Posterior cingulate gyrus (tissue), 11 donors: ENCODE results near the gene MARK2.

Source experiments
- DNase-seq, 10 donors: peaks; one replicate each; pipeline versions ENCODE4 v3.0.0 to v3.0.0-alpha.2; 2020 to 2021; ENCODE audit warnings: mixed read lengths in 3 of 10
- intact Hi-C: fragments of 100-400 bp; cut with DNase I; formaldehyde crosslinking; loops from one replicate; pipeline ENCODE4 v1.15.1; 2023

Gene MARK2

DNA sequence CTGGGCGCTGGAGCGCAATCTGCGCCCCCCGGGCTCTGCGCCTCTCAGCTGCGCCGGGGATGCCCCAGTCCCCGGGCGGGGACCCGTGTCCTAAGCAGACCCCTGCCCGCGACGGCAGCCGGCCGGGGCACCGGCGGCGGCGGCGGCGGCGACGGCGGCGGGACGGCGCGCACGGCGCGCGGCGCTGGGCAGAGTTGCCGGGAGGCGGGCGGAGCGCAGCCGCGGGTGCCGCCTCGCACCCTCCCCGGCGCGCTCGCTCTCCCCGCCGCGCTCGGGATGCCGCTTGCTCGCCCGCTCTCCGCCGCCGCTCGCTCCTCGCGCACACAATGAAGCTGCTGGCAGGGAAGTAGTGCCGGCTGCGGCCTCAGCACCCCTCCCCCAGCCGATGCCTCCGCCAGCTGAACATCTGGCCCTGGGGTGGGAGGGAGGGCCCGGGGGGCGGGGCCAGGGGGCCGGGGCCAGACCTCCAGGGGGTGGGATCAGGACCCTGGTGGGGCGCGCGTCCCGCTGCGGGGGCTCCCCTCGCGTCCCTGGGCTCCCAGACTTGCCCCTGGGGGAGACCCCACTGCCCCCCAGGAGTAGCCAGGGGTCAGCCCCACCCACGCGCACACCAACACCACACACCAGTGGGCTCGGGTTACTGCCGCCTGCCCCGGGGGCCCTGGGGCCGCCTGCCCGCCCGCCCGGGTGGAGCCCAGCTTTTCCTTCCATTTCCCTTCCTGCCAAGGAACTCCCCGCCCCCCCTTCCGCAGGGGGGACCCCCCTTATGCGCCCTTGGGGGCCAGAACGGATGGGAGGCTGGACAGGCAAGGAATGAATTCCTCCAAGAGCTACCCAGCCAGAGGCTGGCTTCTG lies 78.2 kb downstream of the MARK2 start, which contains the start of gene RCOR2:
Gene RCOR2, minus strand, starts transcription at position 328 of the 855 bp plus-strand sequence. CDS start 708 bp downstream, outside the sequence.
- DNase-seq: peak; percentile 79 to 98 (median 85)
- intact Hi-C loops: loop anchor here (1.0 kb wide), 1 partner anchor 21 kb away; no protein-coding TSS in a partner anchor

DNA sequence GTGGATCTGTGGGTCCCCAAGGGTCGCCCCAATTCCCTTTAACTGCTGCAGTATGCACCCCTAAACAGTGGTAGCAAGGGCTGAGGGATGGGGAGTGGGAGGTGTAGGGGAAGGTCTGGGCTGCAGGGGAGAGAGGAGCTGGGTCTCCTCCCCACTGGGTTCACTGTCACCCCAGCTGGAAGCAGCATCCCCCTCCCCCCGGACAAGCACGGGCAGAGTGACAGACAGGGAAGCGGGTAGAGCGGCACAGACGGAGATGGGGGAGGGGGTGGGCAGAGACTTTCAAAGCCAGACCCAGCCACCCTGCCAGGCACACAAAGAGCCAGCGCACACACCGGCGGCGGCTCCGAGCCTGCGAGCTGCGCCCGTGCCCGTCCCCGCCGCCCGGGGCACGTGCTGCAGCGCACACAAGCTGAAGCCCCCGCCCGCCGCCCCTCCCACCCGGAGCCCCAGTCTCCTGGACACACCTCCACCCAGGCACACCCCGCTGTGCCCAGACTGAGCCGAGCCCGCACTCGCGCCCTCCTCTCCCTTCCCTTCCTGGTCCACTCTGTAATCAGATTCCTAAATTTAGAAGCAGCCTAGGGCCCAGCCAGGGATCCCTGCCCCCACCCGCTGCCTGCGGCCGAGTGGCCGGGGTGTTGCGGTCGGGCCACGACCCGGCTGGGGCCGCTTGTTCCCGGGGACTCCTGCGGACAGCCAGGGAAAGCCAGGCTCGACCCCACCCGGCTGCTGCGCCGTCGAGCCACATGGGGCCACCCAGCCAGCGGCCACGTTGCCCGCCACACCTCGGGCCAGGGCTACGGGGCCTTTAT lies 79.0 kb downstream of the MARK2 start:
- intact Hi-C loops: loop anchor here (1.0 kb wide), 1 partner anchor 20 kb away; no protein-coding TSS in a partner anchor
- DNase-seq: peak in 9 of 10 donors; percentile 69 to 96 (median 76)

DNA sequence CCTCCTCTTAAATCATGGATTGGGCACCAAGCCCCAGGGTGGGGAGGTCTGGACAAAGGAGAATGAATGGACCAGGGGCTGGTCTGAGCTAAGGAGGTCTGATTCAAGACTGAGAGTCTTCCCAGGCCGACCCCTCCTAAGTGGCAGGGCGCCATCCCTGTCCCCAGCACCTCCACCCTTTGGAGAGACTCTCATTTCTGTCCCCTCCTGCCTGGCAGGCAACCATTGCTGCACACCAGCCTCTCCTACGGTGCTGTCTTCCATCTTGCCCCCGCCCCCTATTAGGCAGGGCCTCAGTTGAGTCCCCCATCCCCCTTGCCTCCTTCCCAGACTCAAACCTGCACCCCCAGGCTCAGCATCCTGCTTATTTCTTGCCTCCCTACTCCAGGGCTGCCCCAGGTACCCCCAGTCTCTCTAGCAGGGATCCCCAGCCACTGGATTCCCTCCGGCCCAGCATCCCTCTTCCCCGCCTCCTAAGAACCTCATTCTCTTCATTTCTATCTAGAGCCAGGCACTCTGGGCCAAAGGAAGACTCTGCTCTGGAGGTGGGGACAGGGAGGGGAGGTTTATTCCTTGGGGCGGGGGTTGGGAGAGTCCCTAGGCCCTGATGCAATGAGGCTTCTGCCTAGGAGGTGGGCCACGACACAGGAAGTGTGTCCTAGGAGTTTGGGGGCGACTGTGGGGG lies 79.7 kb downstream of the MARK2 start:
- no peak for DNase-seq

DNA sequence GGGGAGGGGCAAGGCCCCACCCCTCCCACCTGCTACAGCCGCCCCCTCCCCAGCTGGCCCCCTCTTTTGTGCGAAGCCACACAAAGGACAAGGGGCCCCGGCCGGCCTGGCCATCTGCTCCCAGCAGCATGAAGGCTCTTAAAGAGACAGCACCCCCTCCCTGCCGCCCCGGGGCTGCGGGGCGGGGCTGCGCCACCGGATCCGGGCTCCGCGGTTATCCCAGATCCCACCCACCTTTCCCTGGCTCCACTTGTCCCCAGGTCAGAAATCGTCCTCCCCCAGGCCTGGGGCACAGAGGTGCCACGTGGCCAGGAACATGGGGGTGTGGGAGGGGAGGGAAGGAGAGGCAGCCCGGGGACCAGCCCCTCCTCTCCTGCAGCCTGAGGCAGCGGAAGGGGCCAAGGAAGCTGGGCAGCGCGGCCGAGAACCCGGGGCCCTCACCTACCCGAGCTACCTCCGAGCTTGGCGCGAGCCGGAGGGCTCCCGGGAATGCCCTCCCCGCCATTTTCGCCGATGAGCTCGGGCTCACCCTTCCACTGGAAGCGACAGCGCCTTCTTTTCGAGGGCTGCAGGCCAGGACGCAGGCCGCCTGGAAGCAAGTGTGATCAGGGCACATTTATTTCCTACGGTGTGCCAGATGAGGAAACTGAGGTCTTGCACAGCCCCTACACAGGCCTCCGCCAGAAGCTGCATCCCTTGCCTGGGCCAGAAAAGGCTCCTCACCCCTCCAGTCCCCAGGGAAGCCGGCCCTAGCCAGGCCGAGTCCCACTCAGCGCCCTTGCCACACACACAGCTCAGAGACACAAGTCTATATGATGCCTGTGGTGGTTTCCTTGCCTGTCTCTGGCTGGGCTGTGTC lies 80.6 kb downstream of the MARK2 start:
- peak in 4 of 10 donors; percentile 43 to 95 (median 64) for DNase-seq

More for the DNA sequence above, 79.7 kb downstream of the MARK2 start:
- intact Hi-C loops: no loop called here

DNA sequence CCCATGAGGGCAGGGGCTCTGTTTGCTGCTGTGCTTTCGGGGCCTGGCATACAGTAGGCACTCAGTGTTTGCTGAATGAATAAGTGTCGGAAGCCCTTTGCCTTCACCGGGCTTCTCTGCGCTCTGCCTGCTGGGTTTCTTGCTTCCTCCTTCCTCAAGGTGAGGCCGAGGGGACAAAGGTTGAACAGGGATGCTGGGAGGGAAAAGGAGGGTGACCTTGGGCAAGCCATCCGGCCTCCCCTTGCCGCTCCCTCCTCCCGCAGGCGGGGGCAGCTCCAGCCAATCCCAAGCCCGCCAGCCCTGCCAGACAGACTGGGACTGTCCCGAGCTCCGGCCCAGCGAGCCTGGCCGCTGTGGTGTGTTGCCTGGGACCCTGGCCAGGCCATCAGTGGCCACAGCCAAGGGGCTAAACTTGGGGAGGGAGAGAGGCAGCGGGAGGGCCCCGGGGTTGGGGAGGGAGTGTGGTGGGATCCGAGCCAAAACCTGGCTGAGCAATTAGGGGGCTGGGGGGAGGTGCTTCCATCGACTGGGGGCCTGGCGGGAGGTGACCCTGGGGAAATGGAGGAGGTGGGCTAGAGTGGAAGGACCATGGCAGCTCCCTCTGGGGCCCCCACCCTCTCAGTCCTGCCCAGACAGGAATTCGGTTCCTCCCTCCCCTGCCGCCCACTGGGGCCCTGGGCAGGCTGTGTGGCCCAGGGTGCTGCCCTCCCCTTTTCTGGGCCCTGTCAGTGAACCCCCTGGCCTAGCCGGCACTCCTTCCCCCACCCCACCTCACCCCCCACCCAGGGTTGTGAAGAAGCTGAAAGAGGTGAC lies 81.4 kb downstream of the MARK2 start:
- DNase-seq: peak in 9 of 10 donors; percentile 63 to 97 (median 77)
- intact Hi-C loops: no loop called here

More for the DNA sequence above, 80.6 kb downstream of the MARK2 start:
- intact Hi-C loops: no loop called here

DNA sequence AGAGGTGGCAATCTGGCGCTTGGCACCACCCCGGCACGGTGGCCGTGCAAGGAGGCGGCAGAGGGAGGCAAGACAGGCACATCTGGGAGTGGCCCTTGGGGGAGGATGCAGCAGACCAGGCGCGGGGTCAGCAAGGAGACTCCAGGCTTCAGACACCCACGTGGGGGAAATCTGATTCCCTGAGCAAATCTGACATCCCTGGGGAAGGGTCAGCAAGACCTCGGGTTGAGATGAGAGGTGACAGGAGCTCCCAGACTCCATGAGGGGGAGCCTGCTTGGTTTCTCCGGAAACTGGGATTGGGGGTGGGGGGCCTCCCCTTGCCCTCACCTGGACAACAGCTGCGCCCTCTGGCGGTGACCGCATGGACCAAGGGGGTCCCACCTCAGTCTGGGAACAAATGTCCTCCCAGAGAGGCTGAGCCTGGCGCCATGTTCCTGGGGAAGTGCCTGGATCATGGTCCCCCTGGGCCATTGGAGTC lies 82.1 kb downstream of the MARK2 start:
- no peak for DNase-seq
- intact Hi-C loops: no loop called here

DNA sequence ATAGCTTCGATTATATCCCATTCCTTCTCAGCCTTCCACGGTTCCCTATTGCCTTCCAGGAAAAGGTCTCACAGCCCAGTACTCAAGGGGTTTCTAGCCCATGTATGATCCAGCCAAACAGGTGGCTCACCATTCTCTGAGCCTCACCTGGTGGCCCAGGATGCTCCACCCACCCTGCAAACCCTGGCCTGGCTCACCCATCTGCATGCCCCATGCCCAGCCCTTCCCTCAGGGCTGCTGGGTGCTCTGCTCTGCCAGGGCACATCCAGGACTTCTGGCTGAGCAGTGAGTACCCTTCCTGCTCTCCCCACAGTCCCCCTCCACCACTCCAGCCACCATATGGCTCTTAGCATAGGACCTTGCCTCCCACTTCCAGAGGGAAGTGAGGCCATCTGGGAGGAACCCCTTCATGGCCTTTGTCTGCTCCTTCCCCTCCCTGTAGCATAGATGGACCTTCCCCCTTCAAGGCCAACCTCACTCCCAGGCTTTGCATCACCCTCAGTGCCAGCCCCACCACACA lies 83.8 kb downstream of the MARK2 start:
- intact Hi-C loops: no loop called here
- no peak for DNase-seq

DNA sequence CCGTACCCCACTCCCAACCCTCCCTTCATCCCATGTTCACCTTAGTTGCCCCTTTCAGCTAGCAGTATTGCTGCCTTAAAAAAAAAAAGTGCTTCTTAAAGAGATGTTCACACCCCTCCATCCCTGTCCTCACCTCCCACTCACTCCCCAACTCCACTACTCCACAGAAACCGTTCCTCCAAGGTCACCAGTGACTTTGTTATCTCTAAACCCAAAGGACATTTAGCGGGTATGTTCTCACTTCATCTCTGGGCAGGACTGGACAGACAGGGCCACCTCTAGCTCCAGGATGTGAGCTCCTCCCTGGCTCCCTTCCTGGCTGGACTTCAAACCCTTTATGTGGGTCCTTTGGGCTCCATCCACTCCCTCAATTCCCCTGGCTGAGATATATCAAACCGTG lies 84.4 kb downstream of the MARK2 start:
- intact Hi-C loops: no loop called here
- no peak for DNase-seq

DNA sequence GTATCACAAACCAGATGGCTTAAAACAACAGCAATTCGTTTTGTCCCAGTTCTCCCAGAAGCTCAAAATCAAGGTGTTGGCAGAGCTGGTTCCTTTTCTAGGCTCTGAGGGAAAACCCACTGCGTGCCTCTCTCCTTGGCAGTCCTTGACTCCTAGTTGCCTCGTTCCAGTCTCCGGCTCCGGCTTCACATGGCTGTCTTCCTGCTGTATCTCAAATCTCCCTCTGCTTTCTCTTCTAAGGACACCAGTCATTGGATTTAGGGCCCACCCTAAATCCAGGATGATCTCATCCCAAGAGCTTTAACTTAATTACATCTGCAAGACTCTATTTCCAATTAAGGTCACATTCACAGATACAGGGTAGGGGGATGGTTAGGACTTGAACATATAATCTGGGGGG lies 90.7 kb downstream of the MARK2 start:
- intact Hi-C loops: no loop called here
- DNase-seq: no peak

DNA sequence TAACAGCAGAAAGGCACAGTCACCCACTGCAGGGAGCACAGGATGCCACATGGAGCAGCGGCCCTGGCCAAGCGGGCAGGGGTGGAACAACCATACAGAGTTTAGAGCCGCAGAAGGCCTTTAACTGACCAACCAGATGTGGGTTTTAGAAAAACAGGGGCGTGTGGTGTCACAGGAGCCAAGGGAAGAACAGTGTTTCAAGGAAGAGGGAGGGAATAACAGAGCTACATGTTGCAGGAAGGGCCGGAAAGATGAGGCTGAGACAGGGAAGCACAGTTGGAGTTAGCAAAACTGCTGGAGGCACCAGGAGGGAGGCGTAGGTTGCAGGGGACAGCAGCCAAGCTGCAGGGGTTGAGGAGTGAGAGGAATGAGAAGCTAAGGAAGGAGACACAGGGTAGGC lies 92.1 kb downstream of the MARK2 start:
- peak in 3 of 10 donors; percentile 85 to 91 (median 87) for DNase-seq
- intact Hi-C loops: no loop called here

DNA sequence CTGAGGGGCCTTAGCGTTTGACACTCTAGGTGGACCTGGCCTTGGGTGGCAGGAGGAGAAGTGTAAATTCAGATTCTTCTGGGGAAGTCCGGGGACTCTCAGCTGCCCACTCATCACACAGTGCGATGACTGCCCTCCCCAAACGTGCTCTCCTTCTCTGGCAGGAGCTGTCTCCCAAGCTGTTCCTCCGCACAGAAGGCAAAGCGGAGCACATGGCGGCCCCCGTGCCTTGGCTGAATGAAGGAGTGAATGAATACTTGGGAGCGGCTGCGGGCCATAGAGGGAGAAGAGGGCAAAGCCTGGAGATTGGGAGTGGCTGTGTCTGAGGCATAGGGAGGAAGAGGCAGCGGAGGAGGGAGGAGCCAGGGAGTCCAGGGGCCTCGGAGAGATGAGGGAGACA lies 93.0 kb downstream of the MARK2 start:
- intact Hi-C loops: no loop called here
- DNase-seq: peak in 7 of 10 donors; percentile 70 to 97 (median 87)

DNA sequence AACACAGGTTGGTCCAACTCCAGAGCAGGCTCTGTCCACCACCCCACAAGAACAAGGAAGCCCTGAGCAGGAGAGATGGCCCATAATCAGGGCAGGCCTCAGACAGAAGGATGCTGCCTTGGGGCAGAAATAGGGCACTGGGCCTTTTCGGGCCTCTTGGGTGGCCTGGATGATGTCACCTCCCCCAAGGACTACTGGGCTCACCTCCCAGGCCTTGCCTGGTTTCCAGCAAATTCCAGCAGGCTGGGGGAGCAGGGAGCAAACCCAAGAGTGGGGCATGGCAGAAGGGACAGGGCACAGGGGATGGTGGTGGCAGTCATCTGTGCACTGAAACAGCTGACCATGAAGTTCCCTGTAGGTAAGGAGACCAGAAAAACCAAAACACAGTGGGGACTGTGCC lies 94.5 kb downstream of the MARK2 start:
- intact Hi-C loops: no loop called here
- DNase-seq: no peak

DNA sequence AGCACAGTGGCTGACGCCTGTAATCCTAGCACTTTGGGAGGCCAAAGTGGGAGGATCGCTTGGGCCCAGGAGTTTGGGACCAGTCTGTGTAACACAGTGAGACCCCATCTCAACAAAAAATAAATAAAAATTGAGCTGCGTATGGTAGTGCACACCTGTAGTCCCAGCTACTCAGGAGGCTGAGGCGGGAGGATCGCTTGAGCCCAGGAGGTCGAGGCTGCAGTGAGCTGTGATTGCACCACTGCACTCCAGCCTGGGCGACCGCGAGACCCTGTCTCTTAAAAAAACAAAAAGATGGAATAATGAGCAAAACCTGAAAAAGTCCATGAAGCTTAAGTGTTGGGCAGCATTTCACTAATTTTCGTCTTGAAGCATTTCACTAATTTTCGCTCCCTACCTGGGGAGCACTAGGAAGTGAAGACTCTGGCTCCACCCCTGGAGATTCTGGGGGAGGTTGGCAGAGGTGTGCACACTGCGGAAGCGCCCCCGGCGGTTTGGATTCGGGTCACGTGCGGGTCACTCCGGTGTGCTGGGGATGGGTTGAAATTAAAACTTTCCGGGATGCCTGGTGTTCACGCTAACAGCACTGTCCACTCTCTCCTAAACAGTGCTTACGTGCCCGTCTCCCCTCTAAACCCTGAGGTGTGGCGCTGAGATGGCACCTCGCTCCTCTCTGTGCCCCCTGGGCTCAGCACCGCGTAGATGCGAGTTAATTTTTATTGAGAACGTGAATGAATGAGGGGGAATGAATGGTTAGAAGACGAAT lies 99.0 kb downstream of the MARK2 start:
- intact Hi-C loops: loop anchor here (1.0 kb wide), 1 partner anchor 21 kb away; the partner anchor contains the start of gene RCOR2
- no peak for DNase-seq

DNA sequence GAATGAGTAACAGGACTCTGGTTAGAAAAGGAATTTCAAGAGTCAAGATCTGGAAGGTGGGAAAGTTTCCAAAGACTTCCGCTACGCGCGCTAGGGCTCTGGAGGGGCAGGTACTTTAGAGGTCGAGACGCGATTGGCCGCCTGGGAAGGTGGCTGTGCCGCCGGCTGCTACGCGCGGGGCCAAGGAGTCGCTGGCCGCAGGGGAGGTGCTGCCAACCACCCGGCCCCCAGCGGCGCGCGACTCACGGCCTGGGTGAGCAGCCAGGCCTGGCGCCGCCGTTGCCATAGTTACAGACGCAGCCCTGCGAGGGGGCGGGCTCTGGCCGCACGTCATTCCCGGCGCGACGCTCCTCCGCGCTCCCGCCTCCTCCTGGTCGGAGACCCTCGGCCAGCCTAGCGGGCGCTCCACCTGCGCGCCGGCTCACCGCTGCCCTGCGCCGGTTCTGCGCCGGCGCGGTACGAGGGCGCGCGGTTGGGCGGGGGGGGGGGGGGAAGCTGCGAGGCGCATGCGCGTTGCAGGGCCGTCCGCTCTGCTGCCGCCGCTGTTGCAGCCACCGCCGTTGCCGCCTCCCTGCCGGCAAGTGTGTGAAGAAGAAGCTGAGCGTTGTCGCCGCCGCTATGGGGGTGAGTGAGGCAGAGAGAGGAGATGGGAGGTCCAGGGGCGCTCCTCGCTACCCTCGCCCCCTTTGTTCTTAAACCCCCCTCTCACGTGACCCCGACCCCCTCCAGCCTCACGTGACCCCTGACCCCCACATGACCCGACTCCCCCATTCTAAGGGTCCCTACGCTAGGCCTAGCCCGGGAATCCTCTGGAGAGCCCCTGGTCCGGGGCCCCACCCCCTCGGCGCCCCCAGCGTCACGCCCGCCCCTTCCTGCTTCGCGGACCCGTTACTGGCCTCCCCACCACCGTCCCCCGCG lies 99.8 kb downstream of the MARK2 start, which contains the start of gene NAA40:
Gene NAA40, plus strand, starts transcription at position 524 of the 918 bp plus-strand sequence. Its CDS starts 95 bp downstream, at position 619.
- peak; percentile 70 to 98 (median 86) for DNase-seq
- intact Hi-C loops: loop anchor here (1.0 kb wide), 1 partner anchor 21 kb away; the partner anchor contains the start of gene RCOR2

DNA sequence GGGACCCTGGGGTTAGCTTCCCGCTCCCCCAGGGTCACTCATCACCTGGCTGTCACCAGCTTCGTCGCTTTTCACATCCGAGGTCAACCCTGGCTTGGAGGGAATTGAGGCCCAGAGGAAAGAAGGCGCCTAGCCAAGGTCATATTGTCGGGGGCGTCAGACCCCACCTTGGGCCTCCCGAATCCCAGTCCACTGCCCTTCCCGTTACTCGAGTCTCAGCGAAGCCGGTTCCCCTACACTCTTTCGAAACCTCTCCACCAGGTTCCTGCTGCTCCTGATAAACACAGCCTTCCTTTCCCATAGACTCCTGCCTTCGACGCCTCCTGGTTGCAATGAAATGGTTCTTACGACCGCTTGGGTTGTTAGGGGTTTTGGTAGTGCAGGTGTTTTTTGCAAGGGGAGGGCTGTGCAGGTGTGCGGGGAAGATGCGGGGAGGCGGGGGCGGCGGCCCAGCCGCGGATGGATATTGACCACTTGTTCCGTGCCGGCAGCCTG lies 100.5 kb downstream of the MARK2 start:
- no peak for DNase-seq
- intact Hi-C loops: no loop called here

DNA sequence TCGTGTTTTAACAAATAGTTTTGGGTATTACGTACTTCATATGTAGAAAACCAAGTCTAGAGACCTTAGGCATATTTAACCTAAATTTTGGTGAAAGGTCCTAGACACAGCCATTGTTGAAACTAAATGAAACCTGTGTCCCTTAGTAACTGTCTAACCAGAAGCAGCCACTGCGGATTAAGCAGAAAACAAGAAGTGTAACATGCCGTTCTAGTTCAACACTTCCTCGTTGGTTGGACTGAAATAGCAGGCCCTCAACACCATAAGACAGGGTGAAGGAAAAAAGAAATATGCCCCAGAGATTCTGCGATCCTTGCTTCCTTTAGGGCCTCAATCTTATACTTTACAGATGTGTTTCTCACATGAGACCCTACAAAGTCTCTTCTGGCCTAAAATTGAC lies 101.9 kb downstream of the MARK2 start:
- no peak for DNase-seq
- intact Hi-C loops: no loop called here
